Raji (cell line): Measurements from ENCODE around the gene PLCB1.

ENCODE experiments used
- POLR2A ChIP-seq: IDR thresholded peaks from 2 replicates; pipeline ENCODE4 v1.6.1; 2011; ENCODE audit warnings: low read depth, low read length, control low read depth; ENCODE audit not compliant: insufficient read depth

PLCB1 gene

GRCh38 chr20:8549192-8549591 is 417.1 kb downstream of the PLCB1 start:
- no peak for TF ChIP-seq POLR2A

GRCh38 chr20:8557711-8558110 is 425.6 kb downstream of the PLCB1 start:
- no peak for TF ChIP-seq POLR2A

GRCh38 chr20:8562356-8562755 is 430.3 kb downstream of the PLCB1 start:
- no peak for TF ChIP-seq POLR2A

- no peak for TF ChIP-seq POLR2A
Observed at GRCh38 chr20:8568075-8568474, 436.0 kb downstream of the PLCB1 start.

- TF ChIP-seq POLR2A = no peak
Observed at GRCh38 chr20:8569766-8570165, 437.7 kb downstream of the PLCB1 start.

- no peak for TF ChIP-seq POLR2A
Observed at GRCh38 chr20:8571611-8572010, 439.5 kb downstream of the PLCB1 start.

- TF ChIP-seq POLR2A = no peak
Observed at GRCh38 chr20:8573686-8574085, 441.6 kb downstream of the PLCB1 start.

- no peak for TF ChIP-seq POLR2A
Observed at GRCh38 chr20:8575114-8575513, 443.0 kb downstream of the PLCB1 start.

GRCh38 chr20:8578161-8578865 is 446.2 kb downstream of the PLCB1 start:
- TF ChIP-seq POLR2A = no peak

- TF ChIP-seq POLR2A = no peak
Observed at GRCh38 chr20:8579035-8579434, 447.0 kb downstream of the PLCB1 start.

GRCh38 chr20:8581446-8582183 is 449.5 kb downstream of the PLCB1 start:
- TF ChIP-seq POLR2A = no peak

- no peak for TF ChIP-seq POLR2A
Observed at GRCh38 chr20:8583012-8583565, 451.0 kb downstream of the PLCB1 start.

GRCh38 chr20:8583566-8584043 is 451.5 kb downstream of the PLCB1 start:
- TF ChIP-seq POLR2A = no peak

- TF ChIP-seq POLR2A = no peak
Observed at GRCh38 chr20:8587251-8587650, 455.2 kb downstream of the PLCB1 start.

- TF ChIP-seq POLR2A = no peak
Observed at GRCh38 chr20:8587810-8588209, 455.7 kb downstream of the PLCB1 start.

GRCh38 chr20:8589956-8590355 is 457.9 kb downstream of the PLCB1 start:
- TF ChIP-seq POLR2A = no peak
